HepG2 (cell line): ENCODE measurements around the gene MYO18A. TPM values are rescaled to one million over a fixed set of nuclear protein-coding genes. Genes with fewer than 3 reads are reported as not detected.
A peak's percentile ranks its signal among the peaks of the same experiment; 100 is the strongest.

Source experiments
- ARHGAP35 ChIP-seq: sonication (generic); formaldehyde crosslinking; IDR thresholded peaks from 2 replicates; pipeline ENCODE4 v1.9.0; 2022; ENCODE audit warnings: mild to moderate bottlenecking, inconsistent platforms, moderate library complexity, missing genetic modification reagents, borderline replicate concordance
- CAMTA2 ChIP-seq: sonication (generic); formaldehyde crosslinking; IDR thresholded peaks from 2 replicates; pipeline ENCODE4 v1.4.0; 2020; ENCODE audit warnings: mild to moderate bottlenecking, missing genetic modification reagents, borderline replicate concordance
- CBX1 ChIP-seq: IDR thresholded peaks from one replicate; pipeline ENCODE4 v1.6.1; 2016; ENCODE audit warnings: antibody characterized with exemption, low read depth
- CENPBD1 ChIP-seq: sonication (generic); formaldehyde crosslinking; IDR thresholded peaks from 2 replicates; pipeline ENCODE4 v1.8.0; 2022; ENCODE audit warnings: missing genetic modification reagents, low read depth, mild to moderate bottlenecking, borderline replicate concordance
- FOXK2 ChIP-seq: fragments of 450-650 bp; IDR thresholded peaks from 2 replicates; pipeline ENCODE4 v1.6.1; 2016
- GPN1 ChIP-seq: sonication (generic); formaldehyde crosslinking; IDR thresholded peaks from 2 replicates; pipeline ENCODE4 v1.5.1; 2020; ENCODE audit warnings: missing genetic modification reagents, borderline replicate concordance
- HMGXB3 ChIP-seq: sonication (generic); formaldehyde crosslinking; IDR thresholded peaks from 2 replicates; pipeline ENCODE4 v1.4.0; 2020; ENCODE audit warnings: missing genetic modification reagents, borderline replicate concordance
- JUNB ChIP-seq: sonication (generic); formaldehyde crosslinking; IDR thresholded peaks from 2 replicates; pipeline ENCODE4 v1.8.0; 2022; ENCODE audit warnings: missing genetic modification reagents, mild to moderate bottlenecking, borderline replicate concordance
- KAT2B ChIP-seq: fragments of 150-350 bp; IDR thresholded peaks from 2 replicates; pipeline ENCODE4 v1.6.1; 2014; ENCODE audit warnings: low read depth, low read length, borderline replicate concordance
- KDM4B ChIP-seq: sonication (generic); formaldehyde crosslinking; IDR thresholded peaks from 2 replicates; pipeline ENCODE4 v1.4.0; 2020; ENCODE audit warnings: missing genetic modification reagents
- MEIS2 ChIP-seq: sonication (generic); formaldehyde crosslinking; IDR thresholded peaks from 2 replicates; pipeline ENCODE4 v1.9.0; 2021; ENCODE audit warnings: mild to moderate bottlenecking, missing genetic modification reagents
- PLRG1 ChIP-seq: fragments of 450-650 bp; conservative IDR thresholded peaks from 2 replicates; pipeline ENCODE4 v1.6.1; 2016
- PLSCR1 ChIP-seq: sonication (generic); formaldehyde crosslinking; IDR thresholded peaks from 2 replicates; pipeline ENCODE4 v1.5.0; 2020; ENCODE audit warnings: missing genetic modification reagents, mild to moderate bottlenecking, borderline replicate concordance
- POLR2AphosphoS2 ChIP-seq: IDR thresholded peaks from 2 replicates; pipeline ENCODE4 v1.6.1; 2011; ENCODE audit warnings: low read depth, low read length, improper control_type of control experiment
- RBM39 ChIP-seq: fragments of 200-400 bp; formaldehyde crosslinking; IDR thresholded peaks from one replicate; pipeline ENCODE4 v1.6.1; 2018; ENCODE audit warnings: antibody characterized with exemption, mild to moderate bottlenecking, low read depth, low read length; ENCODE audit not compliant: poor library complexity, severe bottlenecking
- REXO4 ChIP-seq: sonication (generic); formaldehyde crosslinking; IDR thresholded peaks from 2 replicates; pipeline ENCODE4 v1.8.0; 2022; ENCODE audit warnings: missing genetic modification reagents, mild to moderate bottlenecking, borderline replicate concordance
- SP5 ChIP-seq: IDR thresholded peaks from 2 replicates; pipeline ENCODE4 v1.6.1; 2016; ENCODE audit warnings: low read depth, borderline replicate concordance
- THAP11 ChIP-seq: IDR thresholded peaks from 2 replicates; pipeline ENCODE4 v1.6.1; 2016; ENCODE audit warnings: missing biosample characterization, missing genetic modification reagents
- ZBTB20 ChIP-seq: sonication (generic); formaldehyde crosslinking; IDR thresholded peaks from 2 replicates; pipeline ENCODE4 v1.8.1; 2023; ENCODE audit warnings: missing genetic modification reagents, low read depth, mild to moderate bottlenecking, borderline replicate concordance
- ZBTB7A ChIP-seq: sonication (generic); formaldehyde crosslinking; IDR thresholded peaks from 2 replicates; pipeline ENCODE4 v1.8.0; 2022; ENCODE audit warnings: mild to moderate bottlenecking, missing genetic modification reagents
- ZMYM4 ChIP-seq: sonication (generic); formaldehyde crosslinking; IDR thresholded peaks from 2 replicates; pipeline ENCODE4 v1.8.1; 2023; ENCODE audit warnings: mild to moderate bottlenecking, missing genetic modification reagents
- ZNF20 ChIP-seq: sonication (generic); formaldehyde crosslinking; IDR thresholded peaks from 2 replicates; pipeline ENCODE4 v1.4.0; 2020; ENCODE audit warnings: mild to moderate bottlenecking, moderate library complexity, missing genetic modification reagents
- ZNF264 ChIP-seq: sonication (generic); formaldehyde crosslinking; IDR thresholded peaks from 2 replicates; pipeline ENCODE4 v1.4.0; 2020; ENCODE audit warnings: missing genetic modification reagents
- ZSCAN5A ChIP-seq: sonication (generic); formaldehyde crosslinking; IDR thresholded peaks from 2 replicates; pipeline ENCODE4 v1.8.0; 2022; ENCODE audit warnings: mild to moderate bottlenecking, missing genetic modification reagents, borderline replicate concordance
- polyA plus RNA-seq, 8 experiments: library from polyadenylated mRNA; depleted of rRNA in 3 of 8; stranded (reverse) in 7 of 8; unstranded in 1 of 8; fragments of >200 nt; fragmentation: Illumina TruSeq in 4 of 8; extraction: Trizol in 4 of 8; gene quantifications; 2 replicates each; pipeline versions ENCODE4 v1.2.1 to v1.2.3, GENCODE V29; 2011 to 2016; ENCODE audit warnings: low read depth in 4 of 8, missing spikeins in 1 of 8, mixed read lengths in 1 of 8; ENCODE audit not compliant: insufficient read depth in 1 of 8
- total RNA-seq, 5 experiments: library from RNA; depleted of rRNA; stranded (reverse); fragments of >200 nt; fragmentation: Illumina TruSeq; extraction: Trizol; gene quantifications; 2 replicates each; pipeline ENCODE4 v1.2.3, GENCODE V29; 2016; ENCODE audit warnings: low read depth in 1 of 5

Gene MYO18A
- total and polyA plus RNA-seq, 2 of the 13 experiments (the other 11 are each of a cell fraction or from before 2014, with no cell fraction given): 16.8 to 24.8 TPM

GRCh38 chr17:29148790-29149430 is 31.3 kb downstream of the MYO18A start (continued):
- TF ChIP-seq CENPBD1 (no peak), THAP11 (CRISPR knock-in tag) (peak; percentile 45; the same call in 1 of the 2 replicates), PLSCR1 (no peak), ZSCAN5A (no peak), ZBTB7A (CRISPR knock-in tag) (peak; percentile 66; the same call in 1 of the 2 replicates), RBM39 (peak; percentile 69), HMGXB3 (peak; percentile 83; the same call in 1 of the 2 replicates), SP5 (CRISPR knock-in tag) (peak; percentile 32; the same call in 1 of the 2 replicates), CBX1 (peak; percentile 76), ZMYM4 (CRISPR knock-in tag) (peak; percentile 86; the same call in 1 of the 2 replicates), PLRG1 (no peak), CAMTA2 (no peak), ARHGAP35 (CRISPR knock-in tag) (0 out of 2 replicates have a peak, but pooled peaks have one; percentile 52), ZNF20 (CRISPR knock-in tag) (no peak), ZBTB20 (CRISPR knock-in tag) (peak; percentile 39; the same call in 1 of the 2 replicates), KAT2B (no peak), KDM4B (0 out of 2 replicates have a peak, but pooled peaks have one; percentile 37), FOXK2 (no peak), JUNB (CRISPR knock-in tag) (no peak), ZNF264 (CRISPR knock-in tag) (peak; percentile 70; the same call in 1 of the 2 replicates), REXO4 (CRISPR knock-in tag) (no peak), GPN1 (CRISPR knock-in tag) (no peak), MEIS2 (CRISPR knock-in tag) (no peak), POLR2AphosphoS2 (no peak)
